GM12874 (cell line): Measurements from ENCODE around the gene RUBCNL.

Source experiments
- CTCF ChIP-seq: IDR thresholded peaks from 2 replicates; pipeline ENCODE4 v1.5.1; 2011; ENCODE audit warnings: low read depth, mild to moderate bottlenecking, control low read depth, low read length, moderate library complexity; ENCODE audit not compliant: insufficient read depth

RUBCNL gene

DNA sequence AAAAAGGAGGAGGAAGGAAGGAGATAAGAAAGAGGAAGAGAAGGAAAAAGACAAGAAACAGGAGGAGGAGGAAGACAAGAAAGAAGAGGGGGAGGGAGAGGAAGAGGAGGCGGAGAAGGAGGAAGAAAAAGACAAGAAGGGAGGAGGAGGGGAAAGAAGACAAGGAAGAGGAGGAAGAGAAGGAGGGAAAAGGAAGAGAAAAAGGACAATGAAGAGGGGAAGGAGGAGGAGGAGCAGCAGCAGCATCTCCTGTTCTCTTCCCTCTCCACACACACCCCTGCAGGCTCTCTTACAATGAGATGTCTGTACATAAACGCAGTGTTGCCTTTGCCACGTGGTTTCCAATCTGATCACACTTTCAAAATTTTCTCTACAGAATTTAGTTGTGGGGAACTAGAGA is 66.6 kb downstream of the RUBCNL start:
- TF ChIP-seq CTCF, result no peak

- TF ChIP-seq CTCF, result no peak
Measured at GRCh38 chr13:46318986-46319385, 68.1 kb downstream of the RUBCNL start.

DNA sequence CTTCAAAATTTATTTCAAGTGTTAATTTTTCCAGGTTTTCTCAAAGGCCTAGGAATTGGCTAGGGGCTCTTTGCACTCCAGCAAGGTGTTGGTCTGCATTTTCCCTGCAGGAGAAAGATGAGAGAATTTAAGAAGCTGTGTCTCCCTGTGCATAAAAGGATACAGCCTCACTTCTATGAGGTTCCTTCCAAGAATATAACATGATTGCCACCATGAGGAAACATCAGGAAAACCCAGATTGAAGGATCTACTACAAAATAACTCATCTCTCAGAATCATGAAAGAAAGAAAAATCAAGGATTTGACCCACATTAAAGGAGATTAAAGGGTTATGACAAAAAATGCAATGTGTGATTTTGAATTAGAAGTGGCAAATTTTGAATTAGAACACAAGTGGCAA is 69.9 kb downstream of the RUBCNL start:
- no peak for TF ChIP-seq CTCF

GRCh38 chr13:46315491-46316075 is 71.5 kb downstream of the RUBCNL start:
- TF ChIP-seq CTCF, result no peak

- no peak for TF ChIP-seq CTCF
Measured at GRCh38 chr13:46315036-46315435, 72.0 kb downstream of the RUBCNL start.

- TF ChIP-seq CTCF, result no peak
Measured at GRCh38 chr13:46314587-46314986, 72.5 kb downstream of the RUBCNL start.

- no peak for TF ChIP-seq CTCF
Measured at GRCh38 chr13:46313432-46314257, 73.4 kb downstream of the RUBCNL start.
